ENCODE measurements around the gene PRDX3.
"Not testable (repeated sequence)": the region's sequence is repeated elsewhere in the genome, so short reads cannot be mapped to it uniquely, and the experiment has no call there.

PRDX3 gene

GRCh38 chr10:119206603-119207365 lies 28.2 kb upstream of the PRDX3 start:
- peak; percentile 64 for DNase-seq (ENCODE audit: low read depth)

- DNase-seq (ENCODE audit: low read depth): no peak
Measured at GRCh38 chr10:119205894-119206602, 27.4 kb upstream of the PRDX3 start.

GRCh38 chr10:119203006-119203405 lies 24.4 kb upstream of the PRDX3 start:
- no peak for DNase-seq (ENCODE audit: low read depth)

- DNase-seq (ENCODE audit: low read depth): no peak
Measured at GRCh38 chr10:119201233-119201632, 22.6 kb upstream of the PRDX3 start.

- DNase-seq (ENCODE audit: low read depth): no peak
Measured at GRCh38 chr10:119199231-119199992, 20.8 kb upstream of the PRDX3 start.

- no peak for DNase-seq (ENCODE audit: low read depth)
Measured at GRCh38 chr10:119198438-119198837, 19.8 kb upstream of the PRDX3 start.

GRCh38 chr10:119197921-119198320 lies 19.3 kb upstream of the PRDX3 start:
- no peak for DNase-seq (ENCODE audit: low read depth)

GRCh38 chr10:119191881-119192280 lies 13.3 kb upstream of the PRDX3 start:
- DNase-seq (ENCODE audit: low read depth): no peak

GRCh38 chr10:119190954-119191785 lies 12.6 kb upstream of the PRDX3 start:
- DNase-seq (ENCODE audit: low read depth): no peak

- DNase-seq (ENCODE audit: low read depth): no peak
Measured at GRCh38 chr10:119190353-119190752, 11.7 kb upstream of the PRDX3 start.

- no peak for DNase-seq (ENCODE audit: low read depth)
Measured at GRCh38 chr10:119189811-119190282, 11.2 kb upstream of the PRDX3 start.

GRCh38 chr10:119183664-119184412 lies 5.2 kb upstream of the PRDX3 start:
- DNase-seq (ENCODE audit: low read depth): no peak

GRCh38 chr10:119180850-119181400 lies 2.3 kb upstream of the PRDX3 start:
- not testable (repeated sequence) for DNase-seq (ENCODE audit: low read depth)

GRCh38 chr10:119177708-119178371 lies 772 bp downstream of the PRDX3 start:
- peak; percentile 14 for DNase-seq (ENCODE audit: low read depth)

- DNase-seq (ENCODE audit: low read depth): no peak
Measured at GRCh38 chr10:119176166-119176565, 2.4 kb downstream of the PRDX3 start.

- DNase-seq (ENCODE audit: low read depth): no peak
Measured at GRCh38 chr10:119174109-119174508, 4.5 kb downstream of the PRDX3 start.

- DNase-seq (ENCODE audit: low read depth): no peak
Measured at GRCh38 chr10:119167041-119167440, 11.6 kb downstream of the PRDX3 start.

GRCh38 chr10:119166564-119166963 lies 12.0 kb downstream of the PRDX3 start:
- DNase-seq (ENCODE audit: low read depth): no peak

GRCh38 chr10:119166118-119166500 lies 12.5 kb downstream of the PRDX3 start:
- DNase-seq (ENCODE audit: low read depth): no peak

Measured in activated T-cell treated with anti-CD3 and anti-CD28 coated beads for 24 hours (primary cell).